SU-DHL-6 (cell line): ENCODE results near the gene FAM186B.

ENCODE experiments used
- EZH2phosphoT487 ChIP-seq: fragments of 200-600 bp; sonication (generic), shearing (Covaris generic); conservative IDR thresholded peaks from 2 replicates; pipeline ENCODE4 v1.6.1; 2018; ENCODE audit warnings: mild to moderate bottlenecking, antibody characterized with exemption, low read length, moderate library complexity, mixed read lengths
- TF ChIP-seq, protein P1 (sequence below): fragments of 200-600 bp; sonication (generic); IDR thresholded peaks from one replicate; pipeline ENCODE4 v1.5.1; 2017; ENCODE audit warnings: antibody characterized with exemption, mild to moderate bottlenecking, low read length, moderate library complexity; ENCODE audit not compliant: insufficient read depth, poor library complexity, severe bottlenecking

DNA sequence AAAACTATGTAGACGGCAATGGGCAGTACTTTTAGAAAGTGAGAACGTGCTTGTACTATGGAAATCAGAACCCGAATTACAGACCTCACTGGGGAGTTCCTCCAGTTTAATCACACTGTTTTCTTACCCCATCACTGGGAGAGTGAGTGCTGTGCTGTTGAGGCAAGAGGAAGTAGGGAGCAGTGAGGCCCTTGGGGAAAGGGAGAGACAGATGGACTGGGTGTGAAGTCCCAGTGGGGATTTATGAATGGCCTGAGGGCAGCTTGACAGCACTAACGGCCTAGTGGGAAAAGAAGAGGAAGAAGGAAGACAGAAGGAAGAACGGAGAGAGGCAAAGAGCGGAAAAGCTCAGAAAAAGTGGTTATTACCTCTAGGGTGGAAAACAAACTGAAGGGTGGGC is 43.2 kb downstream of the FAM186B start:
- TF ChIP-seq, protein P1, sequence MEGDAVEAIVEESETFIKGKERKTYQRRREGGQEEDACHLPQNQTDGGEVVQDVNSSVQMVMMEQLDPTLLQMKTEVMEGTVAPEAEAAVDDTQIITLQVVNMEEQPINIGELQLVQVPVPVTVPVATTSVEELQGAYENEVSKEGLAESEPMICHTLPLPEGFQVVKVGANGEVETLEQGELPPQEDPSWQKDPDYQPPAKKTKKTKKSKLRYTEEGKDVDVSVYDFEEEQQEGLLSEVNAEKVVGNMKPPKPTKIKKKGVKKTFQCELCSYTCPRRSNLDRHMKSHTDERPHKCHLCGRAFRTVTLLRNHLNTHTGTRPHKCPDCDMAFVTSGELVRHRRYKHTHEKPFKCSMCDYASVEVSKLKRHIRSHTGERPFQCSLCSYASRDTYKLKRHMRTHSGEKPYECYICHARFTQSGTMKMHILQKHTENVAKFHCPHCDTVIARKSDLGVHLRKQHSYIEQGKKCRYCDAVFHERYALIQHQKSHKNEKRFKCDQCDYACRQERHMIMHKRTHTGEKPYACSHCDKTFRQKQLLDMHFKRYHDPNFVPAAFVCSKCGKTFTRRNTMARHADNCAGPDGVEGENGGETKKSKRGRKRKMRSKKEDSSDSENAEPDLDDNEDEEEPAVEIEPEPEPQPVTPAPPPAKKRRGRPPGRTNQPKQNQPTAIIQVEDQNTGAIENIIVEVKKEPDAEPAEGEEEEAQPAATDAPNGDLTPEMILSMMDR, result no peak
- no peak for TF ChIP-seq EZH2phosphoT487
